Neural crest cell (in vitro differentiated cells): Measurements from ENCODE around the gene NHERF1. TPM values are rescaled to one million over a fixed set of nuclear protein-coding genes. Genes with fewer than 3 reads are reported as not detected.

Source experiments
- DNase-seq: peaks from one replicate; pipeline ENCODE4 v3.0.0; 2021; ENCODE audit warnings: low read depth, mixed read lengths, low spot score
- H3K27ac Mint-ChIP-seq: one replicate; pipeline ENCODE4 v1.8.0; 2021; ENCODE audit warnings: mild to moderate bottlenecking, mixed read lengths; ENCODE audit not compliant: unreplicated experiment
- H3K27me3 Mint-ChIP-seq: 2 replicates; pipeline ENCODE4 v1.8.0; 2021; ENCODE audit warnings: low read depth, mild to moderate bottlenecking, mixed read lengths
- H3K36me3 Mint-ChIP-seq: 2 replicates; pipeline ENCODE4 v1.8.0; 2021; ENCODE audit warnings: low read depth, mild to moderate bottlenecking, mixed read lengths
- H3K4me1 Mint-ChIP-seq: 2 replicates; pipeline ENCODE4 v1.8.0; 2021; ENCODE audit warnings: mixed read lengths
- H3K4me3 Mint-ChIP-seq: one replicate; pipeline ENCODE4 v1.8.0; 2021; ENCODE audit warnings: mild to moderate bottlenecking, mixed read lengths
- H3K9me3 Mint-ChIP-seq: 2 replicates; pipeline ENCODE4 v1.8.0; 2021; ENCODE audit warnings: mixed read lengths
- total RNA-seq: library from RNA; stranded (reverse); gene quantifications from 2 replicates; pipeline ENCODE4 v1.2.1, GENCODE V29; 2021
- TF ChIP-seq, protein P1 (sequence below): fragments of 200-600 bp; sonication (generic); conservative IDR thresholded peaks from 2 replicates; pipeline ENCODE4 v1.5.0; 2021; ENCODE audit warnings: antibody characterized with exemption, mild to moderate bottlenecking

NHERF1 gene
- total RNA-seq, 1 donor from 2014 or later = 51.7 TPM

DNA sequence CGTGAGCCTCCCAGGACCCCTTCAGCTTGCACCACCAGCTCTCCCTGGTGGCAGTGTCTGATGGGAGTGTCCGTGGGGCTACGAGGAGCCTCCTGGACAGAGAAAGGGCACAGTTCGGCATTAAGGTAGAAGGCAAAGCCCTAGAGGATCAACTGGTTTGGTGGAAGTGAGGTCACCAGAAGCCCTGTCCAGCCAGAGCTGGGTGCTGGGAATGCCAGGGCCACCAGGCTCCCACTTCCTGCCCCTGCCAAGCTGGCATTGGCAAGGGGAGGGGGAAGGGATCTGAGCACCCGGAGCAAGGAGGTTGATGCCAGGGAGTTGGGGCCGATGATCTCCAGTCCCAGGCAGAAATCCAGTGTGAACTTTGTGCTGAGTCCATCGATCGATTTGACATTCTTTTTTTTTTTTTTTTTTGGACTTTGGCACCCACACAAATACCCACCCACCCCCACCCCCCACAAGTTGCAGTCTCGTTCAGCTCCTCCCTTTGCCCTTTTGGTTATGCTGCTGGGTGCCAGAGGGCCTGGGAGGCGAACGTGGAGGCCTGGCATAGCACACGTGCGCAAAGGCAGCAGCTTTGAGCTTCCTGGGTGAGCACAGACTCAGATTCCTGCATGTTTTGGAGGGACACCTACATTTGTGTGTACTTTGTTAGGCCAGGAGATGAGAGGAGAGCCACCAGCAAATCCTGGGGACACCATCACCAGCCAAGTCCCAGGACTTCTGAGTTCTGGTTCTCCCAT is 2.1 kb downstream of the NHERF1 start:
- H3K27ac Mint-ChIP-seq = no peak overlapping the region
- H3K4me3 Mint-ChIP-seq = peak overlapping the region; percentile 98
- H3K4me1 Mint-ChIP-seq = peaks cover 50% of the 10 kb centered on the region
- TF ChIP-seq, protein P1, sequence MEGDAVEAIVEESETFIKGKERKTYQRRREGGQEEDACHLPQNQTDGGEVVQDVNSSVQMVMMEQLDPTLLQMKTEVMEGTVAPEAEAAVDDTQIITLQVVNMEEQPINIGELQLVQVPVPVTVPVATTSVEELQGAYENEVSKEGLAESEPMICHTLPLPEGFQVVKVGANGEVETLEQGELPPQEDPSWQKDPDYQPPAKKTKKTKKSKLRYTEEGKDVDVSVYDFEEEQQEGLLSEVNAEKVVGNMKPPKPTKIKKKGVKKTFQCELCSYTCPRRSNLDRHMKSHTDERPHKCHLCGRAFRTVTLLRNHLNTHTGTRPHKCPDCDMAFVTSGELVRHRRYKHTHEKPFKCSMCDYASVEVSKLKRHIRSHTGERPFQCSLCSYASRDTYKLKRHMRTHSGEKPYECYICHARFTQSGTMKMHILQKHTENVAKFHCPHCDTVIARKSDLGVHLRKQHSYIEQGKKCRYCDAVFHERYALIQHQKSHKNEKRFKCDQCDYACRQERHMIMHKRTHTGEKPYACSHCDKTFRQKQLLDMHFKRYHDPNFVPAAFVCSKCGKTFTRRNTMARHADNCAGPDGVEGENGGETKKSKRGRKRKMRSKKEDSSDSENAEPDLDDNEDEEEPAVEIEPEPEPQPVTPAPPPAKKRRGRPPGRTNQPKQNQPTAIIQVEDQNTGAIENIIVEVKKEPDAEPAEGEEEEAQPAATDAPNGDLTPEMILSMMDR = no peak
- no peaks in the 10 kb centered on the region for H3K27me3 Mint-ChIP-seq
- no peaks in the 10 kb centered on the region for H3K36me3 Mint-ChIP-seq
- no peaks in the 10 kb centered on the region for H3K9me3 Mint-ChIP-seq
- no peak for DNase-seq

DNA sequence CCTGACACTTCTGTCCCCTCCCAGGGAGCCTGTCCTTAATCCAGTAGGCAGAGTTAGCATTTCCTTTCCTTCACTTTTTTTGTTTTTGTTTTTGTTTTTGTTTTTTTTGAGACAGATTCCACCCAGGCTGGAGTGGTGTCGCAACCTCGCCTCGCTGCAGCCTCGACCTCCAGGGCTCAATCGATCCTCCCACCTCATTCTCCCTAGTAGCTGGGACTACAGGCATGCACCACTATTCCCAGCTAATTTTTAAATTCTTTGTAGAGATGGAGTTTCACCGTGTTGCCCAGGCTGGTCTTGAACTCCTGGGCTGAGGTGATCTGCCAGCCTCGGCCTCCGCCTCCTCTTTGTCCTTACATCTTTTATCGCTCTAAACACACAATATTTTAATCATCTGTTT is 4.0 kb downstream of the NHERF1 start:
- H3K27me3 Mint-ChIP-seq = no peaks in the 10 kb centered on the region
- no peaks in the 10 kb centered on the region for H3K9me3 Mint-ChIP-seq
- DNase-seq = no peak
- TF ChIP-seq, protein P1 = no peak
- no peaks in the 10 kb centered on the region for H3K36me3 Mint-ChIP-seq
- peaks cover 38% of the 10 kb centered on the region for H3K4me1 Mint-ChIP-seq
- no peak overlapping the region for H3K27ac Mint-ChIP-seq
- H3K4me3 Mint-ChIP-seq = peak overlapping the region; percentile 83

DNA sequence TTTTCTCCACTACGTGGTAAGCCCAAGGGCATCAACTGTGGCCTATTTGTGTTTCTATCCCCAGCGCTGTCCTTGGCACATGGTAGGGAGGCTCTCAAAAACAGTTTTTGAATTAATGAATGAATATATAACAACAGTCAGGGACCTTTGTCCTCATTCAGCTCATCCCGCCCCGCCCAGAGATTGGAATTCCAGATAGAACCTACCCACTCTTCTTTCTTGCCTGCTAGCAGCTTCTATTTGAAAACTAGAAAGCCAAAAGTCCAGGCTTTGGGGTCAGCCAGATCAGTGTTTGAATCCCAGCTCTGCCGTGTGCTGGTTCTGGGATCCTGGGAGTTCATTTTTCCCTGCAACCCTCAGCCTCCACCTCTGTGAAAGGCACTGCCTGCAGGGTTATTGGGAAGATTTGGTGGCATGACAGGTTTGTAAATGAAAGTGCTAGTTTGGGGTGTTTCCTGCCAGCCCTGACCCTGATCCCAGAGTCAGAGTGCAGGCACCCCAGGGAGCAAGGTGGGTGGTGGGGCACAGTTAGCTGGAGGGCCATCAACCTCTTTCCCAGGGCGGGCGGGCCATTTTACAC is 4.5 kb downstream of the NHERF1 start:
- TF ChIP-seq, protein P1 = no peak
- H3K36me3 Mint-ChIP-seq = no peaks in the 10 kb centered on the region
- peaks cover 34% of the 10 kb centered on the region for H3K4me1 Mint-ChIP-seq
- no peaks in the 10 kb centered on the region for H3K9me3 Mint-ChIP-seq
- no peak overlapping the region for H3K27ac Mint-ChIP-seq
- H3K4me3 Mint-ChIP-seq = peak overlapping the region; percentile 83
- DNase-seq = no peak
- H3K27me3 Mint-ChIP-seq = no peaks in the 10 kb centered on the region

DNA sequence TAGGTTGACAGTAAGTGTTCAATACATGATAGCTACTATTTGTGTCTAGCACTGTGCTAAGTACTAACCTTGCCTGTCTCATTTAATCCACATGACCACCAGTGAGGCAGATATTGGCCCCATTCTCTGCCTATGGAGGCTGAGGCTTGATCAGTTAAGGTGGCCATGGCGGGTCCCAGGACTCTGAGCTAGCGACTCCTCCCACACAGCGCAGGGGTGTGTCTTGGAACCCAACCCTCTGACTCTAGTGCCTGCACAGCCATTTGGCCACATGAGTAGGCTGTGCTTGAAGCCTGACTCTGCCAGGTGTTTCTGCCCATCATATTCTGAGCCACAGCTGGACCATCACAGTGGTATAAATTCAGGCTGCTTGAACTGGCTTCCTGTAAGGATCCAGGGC is 6.4 kb downstream of the NHERF1 start:
- Mint-ChIP-seq H3K9me3 (no peaks in the 10 kb centered on the region), H3K27me3 (no peaks in the 10 kb centered on the region), H3K4me3 (no peak overlapping the region), H3K27ac (no peak overlapping the region), H3K4me1 (peaks cover 40% of the 10 kb centered on the region), H3K36me3 (no peaks in the 10 kb centered on the region)
- DNase-seq = no peak
- TF ChIP-seq, protein P1 = no peak

DNA sequence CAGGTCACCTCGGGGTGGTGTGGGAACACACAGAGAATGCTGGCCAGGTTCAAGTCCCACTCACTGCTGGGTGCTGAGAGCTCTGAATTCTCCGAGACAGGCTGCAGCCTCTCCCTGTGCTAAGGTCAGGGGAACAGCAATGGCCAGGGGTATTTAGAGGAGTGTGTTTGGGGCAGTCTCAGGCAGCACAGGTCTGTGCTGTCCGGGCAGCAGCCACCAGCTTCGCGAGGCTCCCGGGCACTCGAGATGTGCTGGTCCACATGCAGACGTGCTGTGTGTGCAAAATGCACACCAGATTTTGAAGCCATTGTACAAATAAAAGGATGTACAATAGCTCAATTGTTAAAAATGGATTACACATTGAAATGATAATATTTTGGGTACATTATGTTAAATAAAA is 7.1 kb downstream of the NHERF1 start:
- DNase-seq = no peak
- Mint-ChIP-seq H3K27ac (no peak overlapping the region), H3K4me3 (no peak overlapping the region), H3K36me3 (no peaks in the 10 kb centered on the region), H3K27me3 (no peaks in the 10 kb centered on the region), H3K4me1 (peaks cover 40% of the 10 kb centered on the region), H3K9me3 (no peaks in the 10 kb centered on the region)
- TF ChIP-seq, protein P1 = no peak
